ENCODE results near the gene DST.

Gene DST

GRCh38 chr6:56509031-56509430, 133.7 kb downstream of the DST start:
- H2BK12ac ChIP-seq (ENCODE audit: low read length) = no peak overlapping the region
- no peak for DNase-seq (ENCODE audit: low spot score)
- no peak overlapping the region for H2BK120ac ChIP-seq (ENCODE audit: low read depth, low read length)
- H3K18ac ChIP-seq (ENCODE audit: low read length) = no peak overlapping the region
- no peaks in the 10 kb centered on the region for H3K4me1 ChIP-seq (ENCODE audit: control insufficient read depth in 2 of 2, insufficient read depth in 1 of 2, low read depth in 1 of 2, low read length in 2 of 2)
- no peaks in the 10 kb centered on the region for H3K27me3 ChIP-seq (ENCODE audit: control insufficient read depth in 3 of 3, insufficient read depth in 3 of 3, low read depth in 1 of 3, low read length in 3 of 3)
- no peak overlapping the region for H2BK5ac ChIP-seq (ENCODE audit: low read length)
- no peak overlapping the region for H4K91ac ChIP-seq (ENCODE audit: low read depth, low read length, poor library complexity)
- H3K23ac ChIP-seq (ENCODE audit: low read depth, low read length, poor library complexity) = no peak overlapping the region
- no peak overlapping the region for H2AFZ ChIP-seq (ENCODE audit: low read length)
- no peak overlapping the region for H3K4me3 ChIP-seq (ENCODE audit: low read length in 2 of 2)
- H3K4ac ChIP-seq (ENCODE audit: low read length) = no peak overlapping the region
- no peaks in the 10 kb centered on the region for H3K79me1 ChIP-seq (ENCODE audit: low read depth, low read length)
- no peak overlapping the region for H3K27ac ChIP-seq (replicated peaks; ENCODE audit: low read length)
- H3K4me2 ChIP-seq (ENCODE audit: insufficient read depth, low read length, poor library complexity, severe bottlenecking) = no peak overlapping the region
- no peak overlapping the region for H3K14ac ChIP-seq (ENCODE audit: low read length)
- H3K36me3 ChIP-seq (replicated peaks in 1 of 2; ENCODE audit: control insufficient read depth in 2 of 2, insufficient read depth in 2 of 2, low read length in 2 of 2) = peaks cover 12 to 83% of the 10 kb centered on the region in 2 donors
- no peaks in the 10 kb centered on the region for H3K9me3 ChIP-seq (replicated peaks in 1 of 2; ENCODE audit: control insufficient read depth in 2 of 2, insufficient read depth in 1 of 2, low read depth in 1 of 2, low read length in 2 of 2)
- no peak overlapping the region for H4K8ac ChIP-seq (ENCODE audit: low read depth, low read length)
- H2BK15ac ChIP-seq (ENCODE audit: low read length) = no peak overlapping the region
- H2AK5ac ChIP-seq (ENCODE audit: low read depth, low read length) = no peak overlapping the region
- WGBS, 2 donors (ENCODE audit: extremely low coverage in 2 of 2, insufficient read length in 2 of 2, insufficient replicate concordance in 1 of 2) = no CpG with 5 or more reads among the region's 3 CpGs
- no peak overlapping the region for H3K9ac ChIP-seq (ENCODE audit: low read depth, low read length, poor library complexity)

- no peak overlapping the region for H2AK5ac ChIP-seq (ENCODE audit: low read depth, low read length)
- no peak overlapping the region for H4K91ac ChIP-seq (ENCODE audit: low read depth, low read length, poor library complexity)
- H3K27ac ChIP-seq (replicated peaks; ENCODE audit: low read length) = no peak overlapping the region
- H3K79me1 ChIP-seq (ENCODE audit: low read depth, low read length) = no peaks in the 10 kb centered on the region
- no peak overlapping the region for H3K4me3 ChIP-seq (ENCODE audit: low read length in 2 of 2)
- H2BK12ac ChIP-seq (ENCODE audit: low read length) = no peak overlapping the region
- no peak overlapping the region for H4K8ac ChIP-seq (ENCODE audit: low read depth, low read length)
- H3K4me1 ChIP-seq (ENCODE audit: control insufficient read depth in 2 of 2, insufficient read depth in 1 of 2, low read depth in 1 of 2, low read length in 2 of 2) = no peaks in the 10 kb centered on the region
- no peak overlapping the region for H2BK15ac ChIP-seq (ENCODE audit: low read length)
- no peaks in the 10 kb centered on the region for H3K9me3 ChIP-seq (replicated peaks in 1 of 2; ENCODE audit: control insufficient read depth in 2 of 2, insufficient read depth in 1 of 2, low read depth in 1 of 2, low read length in 2 of 2)
- no peak for DNase-seq (ENCODE audit: low spot score)
- H2BK120ac ChIP-seq (ENCODE audit: low read depth, low read length) = no peak overlapping the region
- WGBS, 2 donors (ENCODE audit: extremely low coverage in 2 of 2, insufficient read length in 2 of 2, insufficient replicate concordance in 1 of 2) = no CpG with 5 or more reads among the region's 4 CpGs
- H3K14ac ChIP-seq (ENCODE audit: low read length) = no peak overlapping the region
- H3K4me2 ChIP-seq (ENCODE audit: insufficient read depth, low read length, poor library complexity, severe bottlenecking) = no peak overlapping the region
- no peak overlapping the region for H3K4ac ChIP-seq (ENCODE audit: low read length)
- no peaks in the 10 kb centered on the region for H3K27me3 ChIP-seq (ENCODE audit: control insufficient read depth in 3 of 3, insufficient read depth in 3 of 3, low read depth in 1 of 3, low read length in 3 of 3)
- H3K9ac ChIP-seq (ENCODE audit: low read depth, low read length, poor library complexity) = no peak overlapping the region
- H3K36me3 ChIP-seq (replicated peaks in 1 of 2; ENCODE audit: control insufficient read depth in 2 of 2, insufficient read depth in 2 of 2, low read length in 2 of 2) = peaks cover 14 to 79% of the 10 kb centered on the region in 2 donors
- H2BK5ac ChIP-seq (ENCODE audit: low read length) = no peak overlapping the region
- no peak overlapping the region for H3K18ac ChIP-seq (ENCODE audit: low read length)
- no peak overlapping the region for H2AFZ ChIP-seq (ENCODE audit: low read length)
- no peak overlapping the region for H3K23ac ChIP-seq (ENCODE audit: low read depth, low read length, poor library complexity)
These were observed 135.2 kb downstream of the DST start for GRCh38 chr6:56507517-56507916.

GRCh38 chr6:56505512-56506260, 137.0 kb downstream of the DST start:
- H3K14ac ChIP-seq (ENCODE audit: low read length) = no peak overlapping the region
- H2AFZ ChIP-seq (ENCODE audit: low read length) = no peak overlapping the region
- H3K4me2 ChIP-seq (ENCODE audit: insufficient read depth, low read length, poor library complexity, severe bottlenecking) = no peak overlapping the region
- no peak overlapping the region for H2BK5ac ChIP-seq (ENCODE audit: low read length)
- no peak overlapping the region for H2BK120ac ChIP-seq (ENCODE audit: low read depth, low read length)
- H4K8ac ChIP-seq (ENCODE audit: low read depth, low read length) = no peak overlapping the region
- no peaks in the 10 kb centered on the region for H3K9me3 ChIP-seq (replicated peaks in 1 of 2; ENCODE audit: control insufficient read depth in 2 of 2, insufficient read depth in 1 of 2, low read depth in 1 of 2, low read length in 2 of 2)
- no CpG with 5 or more reads among the region's 2 CpGs for WGBS, 2 donors (ENCODE audit: extremely low coverage in 2 of 2, insufficient read length in 2 of 2, insufficient replicate concordance in 1 of 2)
- H3K4ac ChIP-seq (ENCODE audit: low read length) = no peak overlapping the region
- no peak overlapping the region for H4K91ac ChIP-seq (ENCODE audit: low read depth, low read length, poor library complexity)
- no peak for DNase-seq (ENCODE audit: low spot score)
- H3K23ac ChIP-seq (ENCODE audit: low read depth, low read length, poor library complexity) = no peak overlapping the region
- no peaks in the 10 kb centered on the region for H3K79me1 ChIP-seq (ENCODE audit: low read depth, low read length)
- H3K36me3 ChIP-seq (replicated peaks in 1 of 2; ENCODE audit: control insufficient read depth in 2 of 2, insufficient read depth in 2 of 2, low read length in 2 of 2) = peaks cover 16 to 80% of the 10 kb centered on the region in 2 donors
- H3K4me1 ChIP-seq (ENCODE audit: control insufficient read depth in 2 of 2, insufficient read depth in 1 of 2, low read depth in 1 of 2, low read length in 2 of 2) = no peaks in the 10 kb centered on the region
- H2AK5ac ChIP-seq (ENCODE audit: low read depth, low read length) = no peak overlapping the region
- H3K27me3 ChIP-seq (ENCODE audit: control insufficient read depth in 3 of 3, insufficient read depth in 3 of 3, low read depth in 1 of 3, low read length in 3 of 3) = no peaks in the 10 kb centered on the region
- no peak overlapping the region for H3K18ac ChIP-seq (ENCODE audit: low read length)
- no peak overlapping the region for H2BK15ac ChIP-seq (ENCODE audit: low read length)
- H3K27ac ChIP-seq (replicated peaks; ENCODE audit: low read length) = no peak overlapping the region
- no peak overlapping the region for H3K4me3 ChIP-seq (ENCODE audit: low read length in 2 of 2)
- no peak overlapping the region for H2BK12ac ChIP-seq (ENCODE audit: low read length)
- H3K9ac ChIP-seq (ENCODE audit: low read depth, low read length, poor library complexity) = no peak overlapping the region

- no peak overlapping the region for H3K4me3 ChIP-seq (ENCODE audit: low read length in 2 of 2)
- no peak overlapping the region for H3K18ac ChIP-seq (ENCODE audit: low read length)
- no peak overlapping the region for H4K8ac ChIP-seq (ENCODE audit: low read depth, low read length)
- H3K79me1 ChIP-seq (ENCODE audit: low read depth, low read length) = no peaks in the 10 kb centered on the region
- H3K27ac ChIP-seq (replicated peaks; ENCODE audit: low read length) = no peak overlapping the region
- H2BK5ac ChIP-seq (ENCODE audit: low read length) = no peak overlapping the region
- H3K4me1 ChIP-seq (ENCODE audit: control insufficient read depth in 2 of 2, insufficient read depth in 1 of 2, low read depth in 1 of 2, low read length in 2 of 2) = no peaks in the 10 kb centered on the region
- no peak overlapping the region for H2AFZ ChIP-seq (ENCODE audit: low read length)
- no peak overlapping the region for H3K14ac ChIP-seq (ENCODE audit: low read length)
- no peak overlapping the region for H4K91ac ChIP-seq (ENCODE audit: low read depth, low read length, poor library complexity)
- no peak overlapping the region for H3K9ac ChIP-seq (ENCODE audit: low read depth, low read length, poor library complexity)
- no peak overlapping the region for H3K23ac ChIP-seq (ENCODE audit: low read depth, low read length, poor library complexity)
- no peaks in the 10 kb centered on the region for H3K27me3 ChIP-seq (ENCODE audit: control insufficient read depth in 3 of 3, insufficient read depth in 3 of 3, low read depth in 1 of 3, low read length in 3 of 3)
- no peak overlapping the region for H3K4me2 ChIP-seq (ENCODE audit: insufficient read depth, low read length, poor library complexity, severe bottlenecking)
- no peak overlapping the region for H2BK15ac ChIP-seq (ENCODE audit: low read length)
- no peak overlapping the region for H2BK12ac ChIP-seq (ENCODE audit: low read length)
- H3K9me3 ChIP-seq (replicated peaks in 1 of 2; ENCODE audit: control insufficient read depth in 2 of 2, insufficient read depth in 1 of 2, low read depth in 1 of 2, low read length in 2 of 2) = no peaks in the 10 kb centered on the region
- DNase-seq (ENCODE audit: low spot score) = no peak
- H2AK5ac ChIP-seq (ENCODE audit: low read depth, low read length) = no peak overlapping the region
- H2BK120ac ChIP-seq (ENCODE audit: low read depth, low read length) = no peak overlapping the region
- peaks cover 12 to 79% of the 10 kb centered on the region in 2 donors for H3K36me3 ChIP-seq (replicated peaks in 1 of 2; ENCODE audit: control insufficient read depth in 2 of 2, insufficient read depth in 2 of 2, low read length in 2 of 2)
- no peak overlapping the region for H3K4ac ChIP-seq (ENCODE audit: low read length)
These were observed 140.7 kb downstream of the DST start for GRCh38 chr6:56501993-56502392.

Measured in neuronal stem cell (in vitro differentiated cells).